CD4-positive, alpha-beta T cell treated with Interferon gamma for 1 hour (primary cell): Measurements from ENCODE around the gene BAIAP3.
"Not testable (repeated sequence)": the region's sequence is repeated elsewhere in the genome, so short reads cannot be mapped to it uniquely, and the experiment has no call there.

Experiments used
- DNase-seq: peaks from one replicate; pipeline ENCODE4 v3.0.0-alpha.2; 2020

Gene BAIAP3

DNA sequence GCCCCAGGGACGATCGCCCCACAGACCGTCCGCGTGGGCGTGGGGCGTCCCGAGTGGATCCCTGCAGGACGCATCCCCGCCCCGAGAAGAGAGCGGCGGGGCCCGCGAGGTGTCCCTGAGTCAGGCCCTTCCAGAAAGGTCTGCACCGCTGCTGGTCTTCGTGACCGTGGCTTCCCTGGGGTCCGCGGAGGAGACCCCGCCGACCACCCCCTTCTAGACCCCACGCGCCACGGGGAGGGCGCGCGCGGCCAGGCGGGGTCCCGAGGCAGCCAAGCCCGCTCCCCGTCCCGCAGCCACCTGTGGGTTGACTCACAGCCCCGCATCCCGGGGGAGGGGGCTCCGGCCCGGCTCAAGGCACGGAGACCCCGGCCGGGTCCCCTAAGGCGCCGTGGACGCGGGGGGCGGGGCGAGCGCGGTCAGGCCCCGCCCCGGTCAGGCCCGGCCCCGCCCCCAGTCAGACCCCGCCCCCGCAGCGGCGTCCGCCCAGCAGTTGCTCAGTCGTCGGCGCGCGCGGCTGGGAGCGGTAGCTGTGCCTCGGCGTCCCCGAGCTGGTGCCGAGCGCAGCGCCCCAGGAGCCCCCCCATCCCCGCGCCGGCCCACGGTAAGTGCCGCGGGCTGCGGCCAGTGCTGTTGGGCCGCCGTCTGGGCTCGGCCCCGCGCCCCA, at the start of gene BAIAP3:
Gene BAIAP3 (plus strand): TSS at position 497 of the 664 bp plus-strand sequence. CDS start 4,905 bp downstream, outside the sequence.
- peak; percentile 45 for DNase-seq

DNA sequence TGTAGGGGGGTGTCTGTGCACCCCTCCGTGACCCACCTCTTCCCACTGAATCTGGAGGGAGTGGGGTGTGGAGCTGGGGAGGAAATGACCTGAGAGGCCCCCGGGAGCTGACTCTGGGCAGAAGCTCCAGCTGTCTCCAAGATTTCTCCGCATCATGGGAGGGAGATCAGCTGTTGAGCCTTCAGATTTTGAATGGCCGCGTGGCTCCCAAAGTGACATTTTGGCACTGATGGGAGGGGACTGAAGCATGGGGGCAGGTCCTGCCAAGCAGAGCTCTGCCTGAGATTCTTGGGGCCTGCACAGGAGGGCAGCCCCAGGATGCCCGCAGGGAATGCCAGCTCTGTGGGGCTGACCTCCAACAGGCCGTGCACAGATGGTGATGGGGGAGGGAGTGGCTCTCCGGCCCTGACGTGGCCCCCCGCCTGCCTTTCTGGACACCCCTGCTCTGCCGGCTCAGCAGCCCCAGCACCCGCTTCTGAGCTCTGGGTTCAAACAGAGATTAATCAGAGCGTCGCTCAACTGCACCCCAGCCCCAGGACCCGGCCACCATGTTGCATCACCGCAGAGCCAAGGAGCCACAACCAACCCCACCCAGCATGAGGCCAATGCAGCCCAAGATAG, 49.3 kb upstream of the BAIAP3 start:
- no peak for DNase-seq

GRCh38 chr16:1285669-1286512, 47.6 kb upstream of the BAIAP3 start:
- no peak for DNase-seq

DNA sequence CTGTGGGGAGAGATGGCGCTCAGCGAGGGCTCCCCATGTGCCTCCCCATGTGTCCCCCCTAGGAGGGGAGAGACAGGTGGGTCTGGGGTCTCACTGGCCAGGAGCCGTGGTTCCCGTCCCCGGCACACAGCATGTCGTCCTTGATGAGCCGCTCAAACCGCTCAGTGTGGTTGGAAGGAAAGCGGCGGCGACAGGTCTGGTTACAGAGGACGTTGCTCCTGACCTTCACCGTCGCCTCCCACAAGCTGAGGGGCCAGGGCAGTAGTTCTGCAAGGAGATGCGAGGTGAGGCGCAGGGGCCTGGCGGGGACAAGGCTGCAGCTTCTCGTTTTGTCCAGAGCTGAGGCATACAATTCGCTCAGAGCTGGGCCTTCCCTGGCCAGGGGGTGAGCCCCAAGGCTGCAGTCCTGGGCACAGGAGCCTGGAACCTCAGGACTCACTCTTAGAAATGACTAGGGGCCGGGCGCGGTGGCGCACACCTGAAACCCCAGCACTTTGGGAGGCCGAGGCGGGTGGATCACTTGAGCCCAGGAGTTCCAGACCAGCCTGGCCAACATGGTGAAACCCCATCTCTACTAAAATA, 46.8 kb upstream of the BAIAP3 start:
- DNase-seq: no peak

DNA sequence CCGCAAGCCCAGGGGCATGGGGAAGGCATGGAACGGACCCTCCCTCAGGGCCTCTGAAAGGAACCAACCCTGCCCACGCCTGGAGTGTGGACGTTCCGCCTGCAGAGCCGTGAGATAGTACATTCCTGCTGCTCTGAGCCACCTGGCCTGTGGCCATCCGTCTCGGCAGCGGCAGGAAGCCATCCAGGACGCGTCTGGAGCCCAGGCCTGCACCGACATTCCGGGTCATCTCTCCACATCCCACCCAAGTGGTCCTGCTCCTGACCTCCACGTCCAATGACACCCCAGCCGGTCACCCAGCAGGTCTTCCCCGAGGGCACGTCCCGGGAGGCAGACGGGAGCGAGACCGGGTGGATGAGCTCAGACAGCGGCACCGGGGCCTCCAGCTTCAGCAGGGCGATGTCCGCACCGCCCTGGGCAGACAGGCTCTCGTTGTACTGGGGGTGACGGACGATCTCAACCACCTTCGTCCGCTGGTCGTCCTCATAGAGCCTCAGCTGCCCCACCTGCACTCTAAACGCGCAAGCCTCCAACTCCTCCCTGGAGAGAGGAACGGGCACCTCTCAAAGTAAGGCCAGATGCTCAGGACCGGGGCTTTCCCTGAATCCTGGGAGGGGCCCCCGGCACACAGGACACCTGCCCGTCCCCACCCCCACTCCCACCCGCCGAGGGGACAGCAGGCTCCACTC, 45.3 kb upstream of the BAIAP3 start:
- DNase-seq: no peak

- no peak for DNase-seq
Observed at GRCh38 chr16:1288813-1289476, 44.5 kb upstream of the BAIAP3 start.

- no peak for DNase-seq
Observed at GRCh38 chr16:1289477-1289866, 44.0 kb upstream of the BAIAP3 start.

GRCh38 chr16:1290063-1290501, 43.4 kb upstream of the BAIAP3 start:
- no peak for DNase-seq

GRCh38 chr16:1290860-1291575, 42.4 kb upstream of the BAIAP3 start:
- no peak for DNase-seq

DNA sequence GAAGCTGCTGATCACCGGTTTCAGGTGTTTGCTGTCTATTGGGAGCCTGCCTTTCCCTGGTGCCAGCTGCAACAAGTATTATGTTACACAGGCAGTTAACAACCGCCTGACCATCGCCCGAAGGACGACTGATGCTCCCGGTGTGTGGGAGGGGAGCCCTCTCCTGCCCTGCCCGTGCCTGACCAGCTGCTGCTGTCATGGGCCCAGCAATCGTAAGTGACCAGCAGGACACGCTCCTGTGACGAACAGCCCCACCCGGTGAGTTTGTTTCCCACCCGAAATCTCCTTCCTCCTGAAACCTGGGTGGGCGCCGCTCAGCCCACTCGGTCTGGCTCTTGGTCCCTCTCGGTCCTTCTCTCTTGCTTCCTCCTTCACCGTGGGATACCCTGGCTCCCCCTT, 41.9 kb upstream of the BAIAP3 start:
- DNase-seq: no peak

- DNase-seq: not testable (repeated sequence)
Observed at GRCh38 chr16:1292208-1292607, 41.2 kb upstream of the BAIAP3 start.

DNA sequence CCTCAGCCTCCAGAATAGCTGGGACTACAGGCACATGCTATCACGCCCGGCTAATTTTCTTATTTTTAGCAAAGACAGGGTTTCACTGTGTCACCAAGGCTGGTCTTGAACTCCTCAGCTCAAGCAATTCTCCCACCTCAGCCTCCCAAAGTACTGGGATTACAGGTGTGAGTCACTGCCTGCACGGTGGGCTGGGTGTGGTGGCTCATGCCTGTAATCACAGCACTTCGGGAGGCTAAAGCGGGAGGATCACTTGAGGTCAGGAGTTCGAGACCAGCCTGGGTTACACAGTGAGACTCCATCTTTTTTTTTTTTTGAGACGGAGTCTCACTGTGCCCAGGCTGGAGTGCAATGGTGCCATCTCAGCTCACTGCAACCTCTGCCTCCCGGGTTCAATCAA, 40.6 kb upstream of the BAIAP3 start:
- DNase-seq: not testable (repeated sequence)

DNA sequence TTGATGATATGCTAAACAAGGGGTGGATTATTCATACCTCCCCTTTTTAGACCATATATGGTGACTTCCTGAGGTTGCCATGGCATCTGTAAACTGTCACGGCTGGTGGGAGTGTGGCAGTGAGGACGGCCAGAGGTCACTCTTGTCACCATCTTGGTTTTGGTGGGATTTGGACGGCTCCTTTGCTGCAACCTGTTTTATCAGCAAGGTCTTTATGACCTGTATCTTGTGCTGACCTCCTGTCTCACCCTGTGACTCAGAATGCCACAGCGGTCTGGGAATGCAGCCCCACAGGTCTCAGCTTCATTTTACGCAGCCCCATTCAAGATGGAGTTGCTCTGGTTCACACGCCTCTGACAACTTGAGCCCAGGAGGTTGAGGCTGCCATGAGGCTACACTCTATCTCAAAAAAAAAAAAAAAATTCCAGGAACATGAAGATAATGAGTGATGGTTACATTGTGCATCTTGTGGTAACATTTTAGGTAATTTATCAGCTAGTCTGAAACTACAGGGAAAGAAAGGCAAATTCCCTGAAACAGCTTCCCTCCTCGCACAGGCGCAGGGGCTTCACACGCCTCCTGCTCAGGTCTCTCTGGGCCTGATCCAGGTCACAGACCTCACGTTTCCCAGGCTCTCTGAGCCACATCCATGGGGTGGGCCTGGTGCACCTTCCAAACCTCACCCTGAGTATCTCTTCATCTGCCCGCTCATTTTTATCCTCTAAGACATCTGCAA, 39.4 kb upstream of the BAIAP3 start:
- no peak for DNase-seq

DNA sequence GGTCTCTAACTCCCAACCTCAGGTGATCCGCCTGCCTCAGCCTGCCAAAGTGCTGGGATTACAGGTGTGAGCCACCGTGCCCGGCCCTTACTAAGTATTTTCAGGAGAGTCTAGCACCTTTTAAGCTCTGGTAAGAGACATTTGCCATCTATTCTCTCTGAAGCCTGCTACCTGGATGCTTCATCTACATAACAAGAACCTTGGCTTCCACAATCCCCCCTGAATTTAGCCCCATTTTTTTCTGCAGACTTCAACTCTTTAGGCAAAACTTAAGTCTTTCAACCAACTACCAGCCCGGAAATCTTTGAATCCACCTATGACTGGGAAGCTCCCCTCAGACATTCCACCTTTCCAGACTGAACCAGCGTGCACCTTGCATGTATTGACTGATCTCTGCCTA, 38.0 kb upstream of the BAIAP3 start:
- DNase-seq: no peak

GRCh38 chr16:1296688-1297017, 36.8 kb upstream of the BAIAP3 start:
- DNase-seq: not testable (repeated sequence)

DNA sequence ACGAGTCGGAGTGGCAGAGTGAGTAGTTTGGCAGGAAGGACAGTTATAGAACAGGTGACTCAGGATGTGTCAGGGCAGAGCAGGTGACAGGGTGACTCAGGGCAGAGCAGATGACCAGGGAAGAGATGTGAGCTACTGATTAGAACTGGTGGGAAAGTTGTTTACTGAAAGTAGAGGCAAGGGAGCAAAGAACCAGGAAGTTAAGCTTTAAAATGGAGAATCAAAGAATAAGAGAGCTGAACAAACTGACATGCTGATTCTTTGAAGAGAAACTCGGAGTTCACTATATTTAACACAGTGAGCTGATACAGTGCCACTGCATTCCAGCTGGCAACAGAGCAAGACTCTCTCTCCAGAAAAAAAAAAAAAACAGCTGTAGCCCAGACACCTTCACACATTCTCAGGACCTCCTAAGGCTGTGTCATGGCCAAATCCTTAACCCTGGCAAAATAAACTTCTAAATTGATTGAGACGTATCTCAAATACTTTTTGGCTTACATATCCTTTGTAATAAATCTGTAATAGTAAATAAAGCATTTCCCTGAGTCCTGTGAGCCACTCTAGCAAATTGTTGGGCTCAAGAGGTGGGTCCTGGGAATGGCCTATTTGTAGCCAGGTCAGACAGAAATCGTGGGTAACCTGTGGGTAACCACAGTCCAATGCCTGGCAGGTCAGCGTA, 36.3 kb upstream of the BAIAP3 start:
- DNase-seq: no peak

DNA sequence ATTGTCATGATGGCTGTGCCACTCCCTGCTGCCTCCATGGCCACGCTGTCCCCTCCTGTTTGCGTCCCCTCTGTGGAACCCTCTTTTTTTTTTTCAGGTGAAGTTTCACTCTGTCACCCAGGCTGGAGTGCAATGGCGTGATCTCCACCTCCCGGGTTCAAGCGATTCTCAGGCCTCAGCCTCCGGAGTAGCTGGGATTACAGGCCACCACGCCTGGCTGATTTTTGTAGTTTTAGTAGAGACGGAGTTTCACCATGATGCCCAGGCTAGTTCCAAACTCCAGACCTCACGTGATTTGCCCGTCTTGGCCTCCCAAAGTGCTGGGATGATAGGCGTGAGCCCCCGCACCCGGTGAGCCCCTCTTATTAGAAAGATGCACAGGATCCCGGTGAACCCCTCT, 35.0 kb upstream of the BAIAP3 start:
- DNase-seq: no peak

DNA sequence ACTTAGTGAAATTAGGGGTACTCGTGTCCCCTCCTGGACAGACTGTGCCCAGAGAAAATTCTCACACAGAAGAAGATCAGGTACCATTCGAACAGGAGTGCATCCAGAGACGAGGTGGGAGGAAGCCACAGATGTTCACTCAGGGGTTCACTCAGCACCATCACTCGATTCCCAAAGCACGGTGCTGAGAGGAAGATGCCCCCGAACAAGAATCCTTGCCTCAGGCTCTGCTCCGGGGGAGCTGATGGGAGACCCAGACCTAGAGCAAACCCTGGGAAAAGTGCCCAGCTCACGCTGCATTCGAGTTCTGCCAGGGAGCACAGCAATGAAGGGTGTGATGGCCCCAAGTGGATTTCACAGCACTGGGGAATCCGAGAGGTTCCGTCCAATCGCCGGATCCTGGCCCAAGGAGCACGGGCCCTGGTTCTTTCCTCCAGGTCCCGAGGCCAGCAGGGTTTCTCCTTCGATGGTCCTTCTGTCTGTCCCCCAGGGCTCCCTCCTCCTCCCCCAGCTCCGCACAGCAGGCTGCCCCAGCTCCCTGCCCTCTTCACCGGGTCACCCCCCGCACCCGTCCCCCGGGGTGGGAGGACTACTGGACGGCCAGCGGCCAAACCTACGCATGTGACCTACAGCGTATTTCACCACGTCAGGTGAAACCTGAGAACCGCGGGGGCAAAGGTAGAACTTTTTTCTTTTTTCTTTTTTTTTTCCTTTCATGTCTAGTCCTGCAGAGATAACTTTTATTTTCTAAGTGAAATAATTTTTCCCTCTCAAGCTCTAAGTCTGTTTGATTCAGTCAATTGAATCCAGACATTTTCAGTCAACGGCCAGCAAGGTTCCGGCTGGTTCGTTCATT, 34.2 kb upstream of the BAIAP3 start:
- no peak for DNase-seq

DNA sequence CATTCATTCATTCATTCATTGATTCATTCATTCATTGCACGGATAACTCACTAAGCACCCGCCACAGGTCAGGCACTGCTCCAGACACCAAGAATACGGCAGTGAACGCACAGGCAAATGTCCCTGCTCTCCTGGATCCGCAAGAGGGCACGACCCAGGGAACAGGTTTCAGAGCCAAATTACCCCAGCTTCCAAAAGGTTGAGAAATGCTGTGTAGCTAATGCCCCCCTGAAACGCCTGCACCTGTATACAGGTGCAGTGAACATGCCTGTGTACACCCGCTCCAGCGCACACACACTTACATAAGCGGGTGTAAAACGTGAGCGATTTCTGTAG, 33.6 kb upstream of the BAIAP3 start:
- no peak for DNase-seq
